Endothelial cell of umbilical vein (primary cell): Measurements from ENCODE around the gene AHNAK2. TPM values are rescaled to one million over a fixed set of nuclear protein-coding genes. Genes with fewer than 3 reads are reported as not detected.

Experiments
- BruUV-seq: library from RNA; stranded (reverse); fragments of 400-500 nt; replicated peaks from 2 replicates; lab custom pipeline; 2021; lab: Mats Ljungman, UMichigan
- CTCF ChIA-PET: fragments of 300-600, 350-600 bp; sonication (Branson Sonifier 250); formaldehyde crosslinking; loops from one replicate; lab custom pipeline; 2021; ENCODE audit warnings: antibody characterized with exemption, inconsistent platforms; lab: Charles Lee
- POLR2A ChIA-PET: fragments of 300-600, 350-600 bp; sonication (Branson Sonifier 250); formaldehyde crosslinking; loops from one replicate; lab custom pipeline; 2021; ENCODE audit warnings: antibody characterized with exemption, inconsistent platforms; lab: Charles Lee
- DNase-seq: peaks from one replicate; pipeline ENCODE4 v3.0.0-alpha.2; 2011; ENCODE audit warnings: low read depth, low spot score
- FAIRE-seq: peaks from 2 replicates; lab custom pipeline; 2011; peaks lifted over from hg19 to GRCh38; lab: Jason Lieb, UNC
- H2AFZ ChIP-seq: 2 replicates; pipeline ENCODE4 v1.6.0; 2012; ENCODE audit warnings: low read depth, low read length, control low read depth, inconsistent platforms
- H3K27ac ChIP-seq: 2 replicates; pipeline ENCODE4 v1.5.1; 2011; ENCODE audit warnings: low read depth, mild to moderate bottlenecking, control low read depth, low read length, moderate library complexity; ENCODE audit not compliant: insufficient read depth
- H3K27me3 ChIP-seq, 2 experiments: 2 replicates each; pipeline versions ENCODE4 v1.6.0 to v1.6.1; 2011; ENCODE audit warnings: low read length in 2 of 2, mixed read lengths in 1 of 2; ENCODE audit not compliant: control insufficient read depth in 2 of 2, insufficient read depth in 2 of 2
- H3K36me3 ChIP-seq, 2 experiments: 2 replicates in 1 of 2; 3 replicates in 1 of 2; pipeline ENCODE4 v1.5.1; 2011; ENCODE audit warnings: low read length in 2 of 2, mild to moderate bottlenecking in 1 of 2, moderate library complexity in 1 of 2; ENCODE audit not compliant: control insufficient read depth in 2 of 2, insufficient read depth in 2 of 2; ENCODE audit errors: extremely low read depth in 1 of 2
- H3K4me1 ChIP-seq: 3 replicates; pipeline ENCODE4 v1.5.1; 2011; ENCODE audit warnings: mild to moderate bottlenecking, low read length; ENCODE audit not compliant: control insufficient read depth, insufficient read depth; ENCODE audit errors: extremely low read depth
- H3K4me2 ChIP-seq: 2 replicates; pipeline ENCODE4 v1.6.1; 2011; ENCODE audit warnings: low read length, control low read depth, mixed read lengths; ENCODE audit not compliant: insufficient read depth
- H3K4me3 ChIP-seq, 3 experiments: fragments of 200-600 bp in 1 of 3; sonication (generic), shearing (Covaris generic) in 1 of 3; replicated peaks in 1 of 3; 2 replicates each; pipeline ENCODE4 v1.5.1; 2011 to 2016; ENCODE audit warnings: control low read depth in 3 of 3, low read length in 3 of 3, mild to moderate bottlenecking in 2 of 3, inconsistent platforms in 1 of 3, low read depth in 1 of 3, moderate library complexity in 1 of 3; ENCODE audit not compliant: insufficient read depth in 1 of 3
- H3K79me2 ChIP-seq: 2 replicates; pipeline ENCODE4 v1.6.0; 2012; ENCODE audit warnings: low read length, inconsistent platforms; ENCODE audit not compliant: control insufficient read depth, insufficient read depth
- H3K9ac ChIP-seq: replicated peaks from 2 replicates; pipeline ENCODE3; 2011; ENCODE audit warnings: low read length, control low read depth; ENCODE audit not compliant: insufficient read depth; ENCODE audit errors: extremely low read depth
- H3K9me1 ChIP-seq: replicated peaks from 3 replicates; pipeline ENCODE4 v1.6.0; 2011; ENCODE audit warnings: mild to moderate bottlenecking, low read length; ENCODE audit not compliant: control insufficient read depth, insufficient read depth; ENCODE audit errors: extremely low read depth
- H3K9me3 ChIP-seq: replicated peaks from 2 replicates; pipeline ENCODE4 v1.5.1; 2012; ENCODE audit warnings: low read length, inconsistent platforms; ENCODE audit not compliant: control insufficient read depth, insufficient read depth
- H4K20me1 ChIP-seq: replicated peaks from 2 replicates; pipeline ENCODE3; 2011; ENCODE audit warnings: mild to moderate bottlenecking, low read length; ENCODE audit not compliant: control insufficient read depth, insufficient read depth; ENCODE audit errors: extremely low read depth
- CTCF ChIP-seq, 2 donors: IDR thresholded peaks; 1 replicate in 1 of 2; 2 replicates in 1 of 2; pipeline ENCODE4 v1.5.1; 2011; ENCODE audit warnings: low read length in 2 of 2, mild to moderate bottlenecking in 2 of 2, moderate library complexity in 2 of 2, control low read depth in 1 of 2, inconsistent platforms in 1 of 2, low read depth in 1 of 2; ENCODE audit not compliant: insufficient read depth in 1 of 2; ENCODE audit errors: extremely low read depth in 1 of 2
- EZH2 ChIP-seq: IDR thresholded peaks from 2 replicates; pipeline ENCODE4 v1.6.1; 2012; ENCODE audit warnings: borderline replicate concordance, low read depth, mild to moderate bottlenecking, moderate library complexity, low read length, inconsistent platforms; ENCODE audit not compliant: severe bottlenecking
- FOS ChIP-seq: IDR thresholded peaks from 2 replicates; pipeline ENCODE4 v1.6.1; 2011; ENCODE audit warnings: mild to moderate bottlenecking, low read length, moderate library complexity, borderline replicate concordance; ENCODE audit not compliant: insufficient read depth
- GATA2 ChIP-seq: IDR thresholded peaks from 2 replicates; pipeline ENCODE4 v1.7.0; 2011; ENCODE audit warnings: low read depth, mild to moderate bottlenecking, moderate library complexity, mixed read lengths, low read length; ENCODE audit not compliant: insufficient read length, insufficient read depth
- JUN ChIP-seq: IDR thresholded peaks from 2 replicates; pipeline ENCODE4 v1.6.1; 2011; ENCODE audit warnings: borderline replicate concordance, low read depth; ENCODE audit not compliant: insufficient read length, insufficient read depth
- MAX ChIP-seq: IDR thresholded peaks from 2 replicates; pipeline ENCODE4 v1.6.1; 2011; ENCODE audit not compliant: insufficient read depth, insufficient read length
- MYC ChIP-seq: IDR thresholded peaks from one replicate; pipeline ENCODE4 v1.6.1; 2011; ENCODE audit warnings: mild to moderate bottlenecking, low read depth, low read length
- POLR2A ChIP-seq: IDR thresholded peaks from 2 replicates; pipeline ENCODE4 v1.6.1; 2012; ENCODE audit warnings: low read depth, mild to moderate bottlenecking, control low read depth, low read length
- POLR2AphosphoS5 ChIP-seq: IDR thresholded peaks from 2 replicates; pipeline ENCODE4 v1.6.1; 2012; ENCODE audit warnings: low read depth, mild to moderate bottlenecking, control low read depth, low read length, moderate library complexity; ENCODE audit not compliant: insufficient read depth
- dilution Hi-C: fragments of 300-500 bp; cut with MboI; formaldehyde crosslinking; loops from one replicate; pipeline ENCODE4 v1.15.0; 2019; ENCODE audit warnings: low sequenced_read_pairs; ENCODE audit not compliant: extremely low pct_ligation_motif_present
- intact Hi-C: fragments of 100-400 bp; cut with micrococcal nuclease; formaldehyde crosslinking; loops from one replicate; pipeline ENCODE4 v1.10.0; 2022
- polyA plus RNA-seq, 4 experiments: library from polyadenylated mRNA; depleted of rRNA in 3 of 4; stranded (reverse) in 3 of 4; unstranded in 1 of 4; fragments of >200 nt; gene quantifications; 2 replicates each; pipeline versions ENCODE4 v1.2.1 to v1.2.3, GENCODE V29; 2011 to 2012; ENCODE audit warnings: missing spikeins in 1 of 4
- total RNA-seq: library from RNA; stranded (reverse); gene quantifications from 2 replicates; pipeline ENCODE4 v1.2.3, GENCODE V29; 2021

AHNAK2 gene
- total and polyA plus RNA-seq, 2 donors (not counting 3 experiments of a cell fraction or from before 2014, with no cell fraction given): 17.7 to 68.7 TPM

- Histone ChIP-seq H3K36me3 (peaks cover 9 to 16% of the 10 kb centered on the region in 2 experiments), H3K9me1 (no peaks in the 10 kb centered on the region), H4K20me1 (no peaks in the 10 kb centered on the region), H3K9ac (no peak overlapping the region), H3K4me3 (no peak overlapping the region), H3K27me3 (no peaks in the 10 kb centered on the region), H3K79me2 (peaks cover 68% of the 10 kb centered on the region), H3K4me2 (no peak overlapping the region), H3K9me3 (no peaks in the 10 kb centered on the region), H2AFZ (no peak overlapping the region), H3K27ac (no peak overlapping the region), H3K4me1 (peaks cover 15% of the 10 kb centered on the region)
- no peak for DNase-seq
- CTCF ChIA-PET: interaction anchor here (1.1 kb wide), 1 partner anchor 37 kb away, joined by 3 read pairs; no protein-coding TSS in a partner anchor
- BruUV-seq: no TSS peak
- FAIRE-seq: no peak
- intact Hi-C loops (no loop called here), dilution Hi-C loops (no loop called here)
- no peak for TF ChIP-seq EZH2
- no peak for TF ChIP-seq FOS
- TF ChIP-seq POLR2AphosphoS5: no peak
- no peak for TF ChIP-seq MAX
- no peak for TF ChIP-seq MYC
- no peak for TF ChIP-seq GATA2
- TF ChIP-seq POLR2A: no peak
- no peak for TF ChIP-seq JUN
- no peak for TF ChIP-seq CTCF (IDR thresholded peaks at IDR 0.05; ENCODE audit: extremely low read depth in 1 of 2, insufficient read depth in 1 of 2, low read depth in 1 of 2, low read length in 2 of 2)
- POLR2A ChIA-PET: no interaction called here
Observed at GRCh38 chr14:105010891-105011291, 32.7 kb upstream of the AHNAK2 start.
